Adrenal gland (tissue), 12 donors: ENCODE data around the gene FRMD8. TPM values are rescaled to one million over a fixed set of nuclear protein-coding genes. Genes with fewer than 3 reads are reported as not detected.

Experiments used
- DNase-seq, 7 donors: peaks; one replicate each; pipeline ENCODE4 v3.0.0-alpha.2; 2019 to 2020
- H3K27ac ChIP-seq, 5 donors: fragments of 200-600 bp; sonication (generic) in 4 of 5; 1 replicate in 3 of 5; 2 replicates in 2 of 5; pipeline versions ENCODE4 v1.5.1 to v1.8.0; 2016 to 2020; ENCODE audit warnings: mild to moderate bottlenecking in 1 of 5
- H3K27me3 ChIP-seq: fragments of 200-600 bp; 2 replicates; pipeline ENCODE4 v1.8.0; 2021
- H3K36me3 ChIP-seq, 2 donors: fragments of 200-600 bp; replicated peaks in 1 of 2; 1 replicate in 1 of 2; 2 replicates in 1 of 2; pipeline versions ENCODE4 v1.5.1 to v1.8.0; 2018 to 2022
- H3K4me1 ChIP-seq, 2 donors: fragments of 200-600 bp; replicated peaks in 1 of 2; 1 replicate in 1 of 2; 2 replicates in 1 of 2; pipeline versions ENCODE4 v1.5.1 to v1.8.0; 2018 to 2021
- H3K4me3 ChIP-seq, 4 donors: fragments of 200-600 bp; sonication (generic) in 3 of 4; one replicate each; pipeline ENCODE4 v1.5.1; 2016 to 2018
- H3K9me3 ChIP-seq, 3 donors: fragments of 200-600 bp; sonication (generic) in 1 of 3; replicated peaks in 1 of 3; 1 replicate in 2 of 3; 2 replicates in 1 of 3; pipeline versions ENCODE4 v1.5.1 to v1.8.0; 2016 to 2021
- POLR2A ChIP-seq, 2 donors: fragments of 450-650 bp; IDR thresholded peaks; one replicate each; pipeline ENCODE4 v1.6.1; 2017; ENCODE audit warnings: antibody characterized with exemption in 2 of 2, mild to moderate bottlenecking in 2 of 2, moderate library complexity in 1 of 2
- WGBS, 4 donors: extraction: QIAGEN DNeasy Blood & Tissue Kit in 2 of 4; methylation state at CpG; one replicate each; pipeline versions ENCODE4 v1.1.5 to v1.1.7; 2013 to 2017; 5-methylcytosine and 5-hydroxymethylcytosine counted together
- intact Hi-C, 2 donors: fragments of 100-400 bp; cut with DNase I; formaldehyde crosslinking; loops; one replicate each; pipeline versions ENCODE4 v1.14.1 to v1.15.0; 2022 to 2023
- polyA plus RNA-seq, 3 donors: library from polyadenylated mRNA; stranded (reverse); fragments of 200-250 nt in 2 of 3; fragments of 350-450 nt in 1 of 3; fragmentation: Illumina TruSeq in 1 of 3; extraction: RNeasy Lipid Tissue Mini Kit (QIAGEN cat#74804) in 1 of 3; gene quantifications; one replicate each; pipeline ENCODE4 v1.2.3, GENCODE V29; 2013 to 2014
- total RNA-seq, 9 donors: library from RNA; depleted of rRNA in 4 of 9; stranded (reverse); fragments of >200 nt in 4 of 9; fragments of 120-200 nt in 1 of 9; fragmentation: NEBNext Ultra II Directional in 1 of 9; extraction: Animal tissue kit (Norgen Biotek cat#: 25700) in 1 of 9; gene quantifications; one replicate each; pipeline versions ENCODE4 v1.1.0 to v1.2.4, GENCODE V29; 2013 to 2023
- TF ChIP-seq, protein P1 (sequence below), 6 experiments: fragments of 450-650 bp in 4 of 6; fragments of 200-600 bp in 2 of 6; sonication (generic) in 1 of 6; IDR thresholded peaks; 1 replicate in 5 of 6; 2 replicates in 1 of 6; pipeline versions ENCODE4 v1.5.1 to v1.8.0; 2016 to 2021; ENCODE audit warnings: antibody characterized with exemption in 6 of 6, mild to moderate bottlenecking in 2 of 6, moderate library complexity in 1 of 6
- donor health status: healthy with polysubstance abuse.
- donor health status: Bipolar disorder and iron deficiency.
- donor health status: DM: yes; HTN: yes; CAD: no.
- donor health status: DM: no; HTN: no; CAD: no.
- donor health status: DM: no; HTN: no; CAD: no.
- donor health status: DM: yes; HTN: yes; CAD: no.

FRMD8 gene
- total and polyA plus RNA-seq, 12 donors = 5.3 to 52.1 (median 33.9) TPM

DNA sequence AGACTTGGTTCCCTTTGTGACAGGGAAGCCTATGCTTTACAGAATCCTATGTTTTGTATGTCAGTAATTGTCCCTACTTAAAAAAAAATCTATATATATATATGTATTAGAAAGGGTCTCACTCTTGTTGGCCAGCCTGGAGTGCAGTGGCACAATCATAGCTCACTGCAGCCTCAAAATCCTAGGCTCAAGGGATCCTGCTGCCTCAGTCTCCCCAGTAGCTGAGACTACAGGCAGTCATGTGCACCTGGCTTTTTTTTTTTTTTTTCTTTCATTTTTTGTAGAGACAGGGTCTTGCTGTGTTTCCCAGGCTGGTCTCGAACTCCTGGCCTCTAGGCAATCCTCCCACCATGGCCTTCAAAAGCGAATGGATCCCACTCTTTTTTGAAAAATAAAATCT, 34.1 kb downstream of the FRMD8 start:
- peaks cover 49 to 56% of the 10 kb centered on the region in 2 donors for H3K4me1 ChIP-seq
- intact Hi-C loops = loop anchor here in 1 of 2 donors (5.0 kb wide), 1 partner anchor 77 kb away; the partner anchor contains the start of gene MALAT1
- H3K4me3 ChIP-seq = peak overlapping the region in 1 of 4 donors; percentile 82
- no peaks in the 10 kb centered on the region for H3K27me3 ChIP-seq
- peak in 2 of 7 donors; percentile 41 to 56 for DNase-seq
- TF ChIP-seq POLR2A (IDR thresholded peaks at IDR 0.05) = no peak
- TF ChIP-seq, protein P1, sequence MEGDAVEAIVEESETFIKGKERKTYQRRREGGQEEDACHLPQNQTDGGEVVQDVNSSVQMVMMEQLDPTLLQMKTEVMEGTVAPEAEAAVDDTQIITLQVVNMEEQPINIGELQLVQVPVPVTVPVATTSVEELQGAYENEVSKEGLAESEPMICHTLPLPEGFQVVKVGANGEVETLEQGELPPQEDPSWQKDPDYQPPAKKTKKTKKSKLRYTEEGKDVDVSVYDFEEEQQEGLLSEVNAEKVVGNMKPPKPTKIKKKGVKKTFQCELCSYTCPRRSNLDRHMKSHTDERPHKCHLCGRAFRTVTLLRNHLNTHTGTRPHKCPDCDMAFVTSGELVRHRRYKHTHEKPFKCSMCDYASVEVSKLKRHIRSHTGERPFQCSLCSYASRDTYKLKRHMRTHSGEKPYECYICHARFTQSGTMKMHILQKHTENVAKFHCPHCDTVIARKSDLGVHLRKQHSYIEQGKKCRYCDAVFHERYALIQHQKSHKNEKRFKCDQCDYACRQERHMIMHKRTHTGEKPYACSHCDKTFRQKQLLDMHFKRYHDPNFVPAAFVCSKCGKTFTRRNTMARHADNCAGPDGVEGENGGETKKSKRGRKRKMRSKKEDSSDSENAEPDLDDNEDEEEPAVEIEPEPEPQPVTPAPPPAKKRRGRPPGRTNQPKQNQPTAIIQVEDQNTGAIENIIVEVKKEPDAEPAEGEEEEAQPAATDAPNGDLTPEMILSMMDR (IDR thresholded peaks at IDR 0.05) = no peak
- peaks cover 0 to 22% of the 10 kb centered on the region in 2 donors for H3K36me3 ChIP-seq
- H3K27ac ChIP-seq = peak overlapping the region; percentile 91 to 100 (median 100)
- H3K9me3 ChIP-seq = no peaks in the 10 kb centered on the region
- 57 to 70% (median 63%) methylated on average over 2 of the region's 2 CpGs for WGBS, 4 donors

DNA sequence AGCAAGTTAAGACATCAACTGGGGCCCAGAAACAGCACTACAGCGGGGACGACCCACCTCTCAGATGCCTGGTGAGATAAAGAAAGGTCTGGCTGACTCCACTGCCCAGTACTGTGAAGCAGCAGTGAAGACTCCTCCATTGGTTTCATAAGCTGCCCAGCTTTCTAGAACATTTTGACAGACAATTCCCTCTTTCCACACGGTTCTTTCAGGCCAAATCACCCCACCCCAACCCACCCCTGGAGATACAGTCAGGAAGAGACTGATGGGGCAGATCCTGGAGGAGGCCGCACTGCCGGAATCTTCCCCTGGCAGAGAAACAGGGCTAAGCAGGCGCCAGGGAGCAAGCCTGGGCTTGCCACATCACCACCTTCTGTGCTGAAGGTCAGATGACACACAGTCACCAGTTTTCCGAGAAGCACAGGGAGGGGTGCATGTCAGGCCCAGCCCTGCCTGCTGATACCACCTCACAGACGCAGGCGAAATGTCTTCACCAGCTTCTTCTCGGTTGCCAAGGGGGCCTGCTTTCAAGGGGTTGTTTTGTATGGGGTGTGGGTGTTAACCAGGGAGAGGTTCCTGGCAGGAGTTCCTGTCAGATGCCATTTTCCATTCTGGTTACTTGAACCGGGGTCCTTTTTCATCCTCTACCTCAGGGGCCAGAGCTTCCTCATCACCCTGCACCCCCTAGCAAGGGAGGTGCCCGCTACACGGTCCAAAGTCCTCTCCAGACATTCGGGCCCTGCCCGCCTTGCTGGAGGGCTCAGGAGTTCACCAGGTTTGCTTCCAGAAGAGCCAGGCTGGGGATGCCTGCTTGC, 34.7 kb downstream of the FRMD8 start:
- Histone ChIP-seq H3K9me3 (no peaks in the 10 kb centered on the region), H3K36me3 (peaks cover 0 to 29% of the 10 kb centered on the region in 2 donors), H3K4me1 (peaks cover 49 to 54% of the 10 kb centered on the region in 2 donors), H3K27me3 (no peaks in the 10 kb centered on the region), H3K4me3 (peak overlapping the region in 2 of 4 donors; percentile 82 to 83), H3K27ac (peak overlapping the region; percentile 91 to 100 (median 100))
- peak; percentile 94 to 99 (median 99) for DNase-seq
- intact Hi-C loops = loop anchor here in 1 of 2 donors (5.0 kb wide), 1 partner anchor 76 kb away; the partner anchor contains the start of gene MALAT1
- TF ChIP-seq POLR2A (IDR thresholded peaks at IDR 0.05) = peak in 1 of 2 donors; percentile 88
- TF ChIP-seq, protein P1 (IDR thresholded peaks at IDR 0.05) = no peak
- WGBS, 4 donors = 3 to 6% (median 4%) methylated on average over 13 to 15 of the region's 15 CpGs

DNA sequence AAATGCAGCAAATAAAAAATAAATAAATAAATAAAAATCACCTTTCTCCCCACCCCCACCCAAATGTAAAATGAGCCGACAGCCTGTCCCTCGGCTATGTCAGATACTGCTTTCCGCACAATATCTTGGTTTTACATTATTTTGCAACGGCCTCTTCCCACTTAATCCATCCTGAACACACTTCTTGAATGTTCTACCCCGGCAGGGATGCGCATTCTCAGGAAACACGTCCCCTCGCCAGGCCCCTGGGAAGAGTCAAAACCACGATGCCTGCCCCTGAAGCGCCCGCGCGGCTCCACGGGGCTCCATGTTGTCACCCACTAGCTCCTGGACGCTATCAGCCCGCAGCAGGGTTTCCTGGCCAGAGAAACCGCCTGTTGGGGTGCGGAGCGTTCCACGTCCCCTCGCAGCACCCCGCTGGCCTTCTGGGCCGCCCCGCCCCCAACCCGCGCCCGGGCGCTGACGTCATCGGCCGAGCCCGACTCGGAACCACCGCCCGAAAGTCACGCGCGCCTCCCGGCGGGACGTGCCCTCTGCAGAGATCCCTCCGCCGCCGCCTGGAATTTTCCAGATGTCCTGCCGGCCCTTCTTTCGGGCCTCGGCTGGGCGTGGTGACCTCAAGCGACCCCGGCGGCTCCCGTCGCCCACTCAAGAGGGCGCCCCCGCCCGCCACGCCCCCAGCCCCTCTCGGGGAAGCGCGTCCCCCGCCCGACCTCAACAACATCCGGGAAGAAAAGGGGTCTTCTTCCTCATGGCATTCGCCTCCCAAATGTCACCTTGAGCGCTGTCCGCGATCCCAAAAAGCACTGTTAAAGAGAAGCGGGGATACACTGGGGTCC, 35.6 kb downstream of the FRMD8 start:
- Histone ChIP-seq H3K27ac (peak overlapping the region; percentile 91 to 100 (median 100)), H3K27me3 (no peaks in the 10 kb centered on the region), H3K4me1 (peaks cover 44 to 53% of the 10 kb centered on the region in 2 donors), H3K9me3 (no peaks in the 10 kb centered on the region), H3K4me3 (peak overlapping the region in 2 of 4 donors; percentile 82 to 83), H3K36me3 (peaks cover 0 to 37% of the 10 kb centered on the region in 2 donors)
- WGBS, 4 donors = 0 to 1% (median 0%) methylated on average over 13 to 68 of the region's 68 CpGs
- intact Hi-C loops = loop anchor here in 1 of 2 donors (5.0 kb wide), 1 partner anchor 75 kb away; the partner anchor contains the start of gene MALAT1
- peak in 1 of 2 donors; percentile 86 for TF ChIP-seq POLR2A (IDR thresholded peaks at IDR 0.05)
- TF ChIP-seq, protein P1 (IDR thresholded peaks at IDR 0.05) = no peak
- DNase-seq = peak; percentile 98 to 99 (median 98)
